PFSK-1 (cell line): ENCODE measurements around the gene ZC3H18.

Experiments
- POLR2AphosphoS5 ChIP-seq: IDR thresholded peaks from 2 replicates; pipeline ENCODE4 v1.6.1; 2012; ENCODE audit warnings: low read depth, mild to moderate bottlenecking, control low read depth, low read length, moderate library complexity
- TF ChIP-seq, protein P1 (sequence below), 2 experiments: IDR thresholded peaks; 2 replicates each; pipeline versions ENCODE4 v1.6.1 to v1.8.0; 2011 to 2012; ENCODE audit warnings: low read depth in 2 of 2, low read length in 2 of 2, control low read depth in 1 of 2, inconsistent platforms in 1 of 2, mild to moderate bottlenecking in 1 of 2, moderate library complexity in 1 of 2; ENCODE audit not compliant: insufficient read depth in 1 of 2

DNA sequence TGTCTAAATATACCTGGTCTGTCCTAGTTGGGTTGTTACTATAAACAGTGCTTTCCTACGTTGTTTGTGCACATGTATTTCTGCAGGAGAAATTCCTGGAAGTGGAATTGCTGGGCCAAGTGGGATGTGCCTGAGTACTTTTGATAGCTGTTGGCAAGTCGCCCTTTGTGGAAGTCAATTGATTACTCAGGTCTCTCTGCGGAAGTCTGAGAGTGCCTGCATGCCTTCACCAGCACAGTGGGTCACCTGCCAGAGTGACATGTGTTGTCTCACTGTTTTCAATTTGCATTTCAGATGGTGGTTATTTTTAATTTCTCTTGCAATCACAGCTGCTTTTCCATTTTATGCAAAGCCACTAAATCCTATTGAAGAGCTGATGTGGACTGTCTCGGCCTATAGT, 94.9 kb downstream of the ZC3H18 start:
- TF ChIP-seq, protein P1, sequence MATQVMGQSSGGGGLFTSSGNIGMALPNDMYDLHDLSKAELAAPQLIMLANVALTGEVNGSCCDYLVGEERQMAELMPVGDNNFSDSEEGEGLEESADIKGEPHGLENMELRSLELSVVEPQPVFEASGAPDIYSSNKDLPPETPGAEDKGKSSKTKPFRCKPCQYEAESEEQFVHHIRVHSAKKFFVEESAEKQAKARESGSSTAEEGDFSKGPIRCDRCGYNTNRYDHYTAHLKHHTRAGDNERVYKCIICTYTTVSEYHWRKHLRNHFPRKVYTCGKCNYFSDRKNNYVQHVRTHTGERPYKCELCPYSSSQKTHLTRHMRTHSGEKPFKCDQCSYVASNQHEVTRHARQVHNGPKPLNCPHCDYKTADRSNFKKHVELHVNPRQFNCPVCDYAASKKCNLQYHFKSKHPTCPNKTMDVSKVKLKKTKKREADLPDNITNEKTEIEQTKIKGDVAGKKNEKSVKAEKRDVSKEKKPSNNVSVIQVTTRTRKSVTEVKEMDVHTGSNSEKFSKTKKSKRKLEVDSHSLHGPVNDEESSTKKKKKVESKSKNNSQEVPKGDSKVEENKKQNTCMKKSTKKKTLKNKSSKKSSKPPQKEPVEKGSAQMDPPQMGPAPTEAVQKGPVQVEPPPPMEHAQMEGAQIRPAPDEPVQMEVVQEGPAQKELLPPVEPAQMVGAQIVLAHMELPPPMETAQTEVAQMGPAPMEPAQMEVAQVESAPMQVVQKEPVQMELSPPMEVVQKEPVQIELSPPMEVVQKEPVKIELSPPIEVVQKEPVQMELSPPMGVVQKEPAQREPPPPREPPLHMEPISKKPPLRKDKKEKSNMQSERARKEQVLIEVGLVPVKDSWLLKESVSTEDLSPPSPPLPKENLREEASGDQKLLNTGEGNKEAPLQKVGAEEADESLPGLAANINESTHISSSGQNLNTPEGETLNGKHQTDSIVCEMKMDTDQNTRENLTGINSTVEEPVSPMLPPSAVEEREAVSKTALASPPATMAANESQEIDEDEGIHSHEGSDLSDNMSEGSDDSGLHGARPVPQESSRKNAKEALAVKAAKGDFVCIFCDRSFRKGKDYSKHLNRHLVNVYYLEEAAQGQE (IDR thresholded peaks at IDR 0.05; ENCODE audit: insufficient read depth in 1 of 2, low read depth in 2 of 2, low read length in 2 of 2): no peak
- no peak for TF ChIP-seq POLR2AphosphoS5
